A673 (cell line): ENCODE results near the gene AHCYL2.
"Not testable (repeated sequence)": the region's sequence is repeated elsewhere in the genome, so short reads cannot be mapped to it uniquely, and the experiment has no call there.

Experiments
- EZH2 ChIP-seq: fragments of 200-600 bp; sonication (generic); IDR thresholded peaks from 2 replicates; pipeline ENCODE4 v1.6.1; 2017; ENCODE audit warnings: borderline replicate concordance, low read depth, mild to moderate bottlenecking, mixed read lengths, antibody characterized with exemption, low read length; ENCODE audit not compliant: poor library complexity, severe bottlenecking
- TF ChIP-seq, protein P1 (sequence below): fragments of 300-800, 200-600 bp; sonication (generic); conservative IDR thresholded peaks from 2 replicates; pipeline ENCODE4 v1.5.1; 2017; ENCODE audit warnings: low read depth, mild to moderate bottlenecking, antibody characterized with exemption, low read length, moderate library complexity, mixed read lengths

DNA sequence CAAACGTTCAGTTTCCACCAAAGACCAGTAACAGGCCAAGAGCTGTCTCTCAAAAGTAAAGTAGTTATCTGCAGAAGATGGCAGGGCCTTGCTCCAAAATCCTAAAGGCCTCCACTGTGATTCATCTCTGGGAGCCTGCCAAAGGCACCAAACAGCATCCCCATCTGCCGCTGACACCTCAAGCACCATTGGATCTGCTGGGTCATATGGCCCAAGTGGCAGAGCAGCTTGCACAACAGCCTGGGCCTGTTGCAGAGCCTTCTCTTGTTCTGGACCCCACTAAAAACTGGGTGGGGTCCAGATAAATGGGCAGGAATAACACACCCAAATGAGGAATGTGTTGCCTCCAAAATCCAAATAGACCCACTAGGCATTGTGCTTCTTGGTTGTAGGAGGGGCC, 222.1 kb downstream of the AHCYL2 start:
- TF ChIP-seq, protein P1, sequence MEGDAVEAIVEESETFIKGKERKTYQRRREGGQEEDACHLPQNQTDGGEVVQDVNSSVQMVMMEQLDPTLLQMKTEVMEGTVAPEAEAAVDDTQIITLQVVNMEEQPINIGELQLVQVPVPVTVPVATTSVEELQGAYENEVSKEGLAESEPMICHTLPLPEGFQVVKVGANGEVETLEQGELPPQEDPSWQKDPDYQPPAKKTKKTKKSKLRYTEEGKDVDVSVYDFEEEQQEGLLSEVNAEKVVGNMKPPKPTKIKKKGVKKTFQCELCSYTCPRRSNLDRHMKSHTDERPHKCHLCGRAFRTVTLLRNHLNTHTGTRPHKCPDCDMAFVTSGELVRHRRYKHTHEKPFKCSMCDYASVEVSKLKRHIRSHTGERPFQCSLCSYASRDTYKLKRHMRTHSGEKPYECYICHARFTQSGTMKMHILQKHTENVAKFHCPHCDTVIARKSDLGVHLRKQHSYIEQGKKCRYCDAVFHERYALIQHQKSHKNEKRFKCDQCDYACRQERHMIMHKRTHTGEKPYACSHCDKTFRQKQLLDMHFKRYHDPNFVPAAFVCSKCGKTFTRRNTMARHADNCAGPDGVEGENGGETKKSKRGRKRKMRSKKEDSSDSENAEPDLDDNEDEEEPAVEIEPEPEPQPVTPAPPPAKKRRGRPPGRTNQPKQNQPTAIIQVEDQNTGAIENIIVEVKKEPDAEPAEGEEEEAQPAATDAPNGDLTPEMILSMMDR, result not testable (repeated sequence)
- TF ChIP-seq EZH2, result not testable (repeated sequence)
